SK-N-MC (cell line): ENCODE results near the gene OTUD7B.
"Not testable (repeated sequence)": the region's sequence is repeated elsewhere in the genome, so short reads cannot be mapped to it uniquely, and the experiment has no call there.

Experiments used
- DNase-seq: peaks from one replicate; pipeline ENCODE4 v3.0.0-alpha.2; 2011; ENCODE audit warnings: low read depth, low spot score
- H3K27ac ChIP-seq: fragments of 200-600 bp; sonication (generic); 2 replicates; pipeline ENCODE4 v1.5.1; 2016; ENCODE audit warnings: mixed run types
- H3K36me3 ChIP-seq: fragments of 200-600 bp; sonication (generic); 2 replicates; pipeline ENCODE4 v1.6.1; 2017; ENCODE audit warnings: antibody characterized with exemption, low read length, mixed read lengths; ENCODE audit not compliant: insufficient read depth
- H3K4me3 ChIP-seq: fragments of 200-600 bp; sonication (generic); 2 replicates; pipeline ENCODE4 v1.5.1; 2016
- H3K9ac ChIP-seq: fragments of 200-600 bp; sonication (generic); 2 replicates; pipeline ENCODE4 v1.8.0; 2017; ENCODE audit warnings: mixed run types, mixed read lengths; ENCODE audit not compliant: insufficient read length
- H3K9me3 ChIP-seq: fragments of 200-600 bp; sonication (generic); 2 replicates; pipeline ENCODE4 v1.6.1; 2017; ENCODE audit warnings: low read depth, mild to moderate bottlenecking, antibody characterized with exemption, low read length, moderate library complexity, mixed read lengths
- EZH2 ChIP-seq: fragments of 200-600 bp; sonication (generic); IDR thresholded peaks from one replicate; pipeline ENCODE4 v1.6.1; 2017; ENCODE audit warnings: antibody characterized with exemption
- FOXP2 ChIP-seq: optimal IDR thresholded peaks from 2 replicates; pipeline ENCODE3; 2011; ENCODE audit warnings: mild to moderate bottlenecking, moderate library complexity; ENCODE audit not compliant: insufficient read depth; ENCODE audit errors: extremely low read length, control extremely low read depth
- POLR2AphosphoS5 ChIP-seq: IDR thresholded peaks from 2 replicates; pipeline ENCODE4 v1.6.1; 2012; ENCODE audit warnings: mild to moderate bottlenecking, low read depth, low read length, borderline replicate concordance

Gene OTUD7B

GRCh38 chr1:150010393-150011115 is at the start of gene OTUD7B:
TSS of gene OTUD7B (minus strand) at chr1:150010726. CDS start at chr1:149977510, 33,216 bp downstream.
- no peaks in the 10 kb centered on the region for H3K9me3 ChIP-seq
- H3K9ac ChIP-seq, result peak within 1 kb of the TSS; percentile 90
- no peaks in the 10 kb centered on the region for H3K36me3 ChIP-seq
- no peak for DNase-seq
- H3K27ac ChIP-seq, result 0 out of 2 replicates have a peak within 1 kb of the TSS, but pooled peaks have one; percentile 38
- peak within 1 kb of the TSS; percentile 93 for H3K4me3 ChIP-seq
- peak; percentile 74 for TF ChIP-seq POLR2AphosphoS5
- TF ChIP-seq EZH2, result no peak
- peak; percentile 17 for TF ChIP-seq FOXP2

GRCh38 chr1:150060260-150060659 is 49.7 kb upstream of the OTUD7B start:
- no peak for DNase-seq
- Histone ChIP-seq H3K9me3 (no peaks in the 10 kb centered on the region), H3K4me3 (no peak overlapping the region), H3K9ac (no peak overlapping the region), H3K27ac (no peak overlapping the region), H3K36me3 (no peaks in the 10 kb centered on the region)
- TF ChIP-seq FOXP2 (no peak), POLR2AphosphoS5 (no peak), EZH2 (no peak)

- Histone ChIP-seq H3K9me3 (no peaks in the 10 kb centered on the region), H3K9ac (no peak overlapping the region), H3K36me3 (no peaks in the 10 kb centered on the region), H3K27ac (no peak overlapping the region), H3K4me3 (no peak overlapping the region)
- no peak for TF ChIP-seq FOXP2
- no peak for TF ChIP-seq POLR2AphosphoS5
- TF ChIP-seq EZH2, result no peak
- no peak for DNase-seq
Observed at GRCh38 chr1:150056407-150056806, 45.9 kb upstream of the OTUD7B start.

- H3K4me3 ChIP-seq, H3K36me3 ChIP-seq, H3K9me3 ChIP-seq, DNase-seq, H3K27ac ChIP-seq, H3K9ac ChIP-seq: not testable (repeated sequence)
Observed at GRCh38 chr1:150055507-150055906, 45.0 kb upstream of the OTUD7B start.

GRCh38 chr1:150053926-150054325 is 43.4 kb upstream of the OTUD7B start:
- no peak for TF ChIP-seq EZH2
- TF ChIP-seq POLR2AphosphoS5, result no peak
- TF ChIP-seq FOXP2, result no peak
- no peak for DNase-seq

GRCh38 chr1:150051905-150052412 is 41.4 kb upstream of the OTUD7B start:
- not testable (repeated sequence) for H3K36me3 ChIP-seq, DNase-seq, H3K4me3 ChIP-seq, H3K9me3 ChIP-seq, H3K9ac ChIP-seq, H3K27ac ChIP-seq

More at GRCh38 chr1:150053926-150054325, 43.4 kb upstream of the OTUD7B start:
- Histone ChIP-seq H3K27ac (no peak overlapping the region), H3K9ac (no peak overlapping the region), H3K4me3 (no peak overlapping the region), H3K36me3 (no peaks in the 10 kb centered on the region), H3K9me3 (no peaks in the 10 kb centered on the region)

GRCh38 chr1:150051089-150051373 is 40.5 kb upstream of the OTUD7B start:
- no peak overlapping the region for H3K27ac ChIP-seq
- TF ChIP-seq FOXP2 (no peak), POLR2AphosphoS5 (no peak), EZH2 (no peak)
- DNase-seq, result no peak
- no peaks in the 10 kb centered on the region for H3K36me3 ChIP-seq
- H3K4me3 ChIP-seq, result no peak overlapping the region
- H3K9me3 ChIP-seq, result no peaks in the 10 kb centered on the region
- no peak overlapping the region for H3K9ac ChIP-seq

GRCh38 chr1:150049926-150050325 is 39.4 kb upstream of the OTUD7B start:
- TF ChIP-seq EZH2, result no peak
- no peak for TF ChIP-seq POLR2AphosphoS5
- H3K27ac ChIP-seq, result no peak overlapping the region
- no peak for DNase-seq
- H3K9ac ChIP-seq, result no peak overlapping the region
- no peaks in the 10 kb centered on the region for H3K9me3 ChIP-seq
- H3K4me3 ChIP-seq, result no peak overlapping the region
- no peaks in the 10 kb centered on the region for H3K36me3 ChIP-seq

GRCh38 chr1:150034336-150034735 is 23.8 kb upstream of the OTUD7B start:
- TF ChIP-seq POLR2AphosphoS5, result no peak
- Histone ChIP-seq H3K27ac (no peak overlapping the region), H3K36me3 (no peaks in the 10 kb centered on the region), H3K9ac (no peak overlapping the region), H3K9me3 (no peaks in the 10 kb centered on the region), H3K4me3 (no peak overlapping the region)
- DNase-seq, result no peak

- H3K4me3 ChIP-seq, result no peak overlapping the region
- no peak overlapping the region for H3K9ac ChIP-seq
- H3K9me3 ChIP-seq, result no peaks in the 10 kb centered on the region
- H3K36me3 ChIP-seq, result no peaks in the 10 kb centered on the region
- DNase-seq, result no peak
- H3K27ac ChIP-seq, result no peak overlapping the region
- TF ChIP-seq POLR2AphosphoS5, result no peak
- no peak for TF ChIP-seq FOXP2
- no peak for TF ChIP-seq EZH2
Observed at GRCh38 chr1:150028322-150028721, 17.8 kb upstream of the OTUD7B start.
